ENCODE results near the gene GOLPH3. TPM values are rescaled to one million over a fixed set of nuclear protein-coding genes. Genes with fewer than 3 reads are reported as not detected.

GOLPH3 gene
- total RNA-seq, 1 experiment from 2014 or later: 44.3 TPM

Other genes starting within 250 kb of the GOLPH3 start
- gene MTMR12, start 138.6 kb upstream of the GOLPH3 start, total RNA-seq (2014; rRNA removed; shearing (Covaris generic)): 4.9 and 5.4 TPM in 2 replicates